HG02840 (cell line): Measurements from ENCODE around the gene CLSTN2.

Experiments
- ATAC-seq: cut with Tn5 transposase; IDR thresholded peaks from one replicate; pipeline ENCODE4 v1.9.1; 2021; ENCODE audit warnings: mild to moderate bottlenecking, moderate library complexity, moderate number of reproducible peaks; ENCODE audit not compliant: unreplicated experiment, low FRiP score

Gene CLSTN2

GRCh38 chr3:140252812-140253656 lies 318.0 kb downstream of the CLSTN2 start:
- ATAC-seq = no peak

DNA sequence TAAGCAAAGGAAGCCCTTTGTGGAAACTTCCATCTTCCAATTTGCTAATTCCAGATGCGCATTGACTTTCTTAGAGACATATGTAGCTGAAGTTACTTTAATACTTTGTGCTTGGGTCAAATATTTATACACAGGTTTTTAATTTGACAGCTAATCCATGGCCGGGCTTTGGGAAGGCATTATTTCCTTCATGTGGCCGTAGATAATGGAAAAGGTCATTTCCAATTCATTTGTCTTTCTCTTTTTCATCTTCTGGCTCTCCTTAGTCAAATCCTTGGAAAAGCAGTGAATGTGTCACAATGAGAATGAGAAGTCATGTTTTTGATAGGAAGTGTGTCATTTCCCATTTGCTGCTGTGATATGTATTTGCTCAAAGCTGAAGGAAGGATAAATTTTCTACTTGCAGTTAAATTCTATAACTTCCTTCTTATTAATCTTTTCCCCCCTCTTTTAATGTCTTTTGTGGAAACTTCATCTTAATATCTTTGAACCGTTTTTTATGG lies 323.3 kb downstream of the CLSTN2 start:
- no peak for ATAC-seq

- ATAC-seq = no peak
These were observed 330.3 kb downstream of the CLSTN2 start for GRCh38 chr3:140265302-140265701.

DNA sequence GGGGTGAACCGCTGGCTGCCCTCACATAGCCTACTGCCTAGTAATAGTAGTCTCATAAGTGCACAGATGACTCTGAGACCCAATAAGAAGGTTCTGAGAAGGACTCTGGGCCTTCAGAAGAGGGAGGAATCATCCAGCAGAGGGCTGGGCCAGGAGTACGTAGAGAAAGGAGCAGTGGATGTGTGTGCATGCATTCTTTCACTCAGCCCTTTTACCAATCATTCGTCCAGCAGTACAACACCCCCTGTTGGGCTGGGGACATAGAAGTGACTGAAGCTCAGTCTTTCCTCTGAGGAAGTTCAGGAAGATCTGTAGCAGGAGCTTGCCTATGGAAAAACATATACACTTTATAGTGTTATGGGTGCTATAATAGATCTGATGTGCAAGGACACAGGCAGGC lies 333.1 kb downstream of the CLSTN2 start:
- no peak for ATAC-seq

DNA sequence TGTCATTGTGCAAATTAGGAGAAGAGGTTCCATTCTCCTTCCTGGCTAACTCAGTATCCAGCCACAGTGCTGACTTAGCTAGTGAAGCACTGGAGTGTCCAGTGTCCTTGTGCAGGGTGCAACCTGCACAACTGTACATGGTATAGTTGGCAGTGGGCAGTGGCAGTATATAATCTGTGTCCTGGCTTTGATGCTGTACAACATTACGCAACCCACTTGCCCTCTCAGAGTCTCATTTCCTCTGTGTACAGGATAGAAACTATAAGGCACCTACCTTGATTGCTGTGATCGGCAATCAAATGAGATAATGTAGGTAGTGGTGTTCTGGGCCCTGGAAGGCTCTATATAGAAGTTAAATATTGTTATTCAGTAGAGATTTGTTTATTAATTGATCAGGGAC lies 333.6 kb downstream of the CLSTN2 start:
- ATAC-seq = no peak

DNA sequence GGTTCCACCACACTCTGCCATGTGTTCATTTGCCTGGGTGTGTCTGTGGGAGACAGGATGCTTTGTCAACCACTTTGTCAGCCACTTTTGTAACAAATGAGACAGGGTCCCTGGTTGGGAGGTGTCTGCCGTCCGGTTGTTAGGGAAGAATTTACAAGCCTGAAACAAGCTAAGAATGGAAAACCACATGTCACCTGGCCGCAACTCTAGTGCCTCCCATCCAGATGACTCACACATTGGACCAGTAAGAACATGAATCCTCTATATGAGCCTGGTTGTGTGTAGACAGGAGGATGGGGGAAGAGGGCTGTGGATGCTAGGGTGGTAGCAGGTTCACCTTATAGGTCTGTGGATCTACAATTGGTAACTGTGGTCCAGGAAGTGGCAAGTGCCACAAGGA lies 335.3 kb downstream of the CLSTN2 start:
- no peak for ATAC-seq

DNA sequence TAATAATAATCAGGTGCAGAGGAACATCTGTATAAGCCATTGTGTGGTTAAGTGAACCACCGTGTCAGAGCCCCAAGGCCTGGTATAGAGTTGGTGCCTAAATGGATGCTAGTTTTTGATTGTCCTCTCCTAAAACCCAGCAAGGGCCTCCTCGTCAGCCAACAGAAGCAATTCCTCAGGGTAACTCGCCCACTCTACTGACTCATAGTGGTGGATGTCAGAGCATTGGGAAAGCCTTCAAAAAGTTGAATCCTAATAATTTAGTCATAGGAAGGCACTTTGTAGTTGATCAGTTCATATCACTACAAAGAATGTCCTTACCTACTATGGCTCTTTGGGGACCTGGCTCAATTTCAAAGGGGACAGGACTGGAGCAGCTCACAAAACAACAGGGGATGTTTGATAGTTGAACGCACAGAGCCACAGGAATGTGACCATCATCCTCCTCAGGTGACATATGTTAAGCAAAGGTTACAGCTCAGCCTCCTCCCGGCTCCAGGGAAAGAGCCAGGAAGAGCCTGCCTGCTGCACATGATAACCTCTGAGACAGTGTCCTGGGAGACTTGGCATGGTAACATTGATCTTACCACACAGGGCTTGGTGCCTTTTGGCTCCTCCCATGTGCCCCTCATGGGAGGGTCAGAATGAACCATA lies 338.7 kb downstream of the CLSTN2 start:
- no peak for ATAC-seq

DNA sequence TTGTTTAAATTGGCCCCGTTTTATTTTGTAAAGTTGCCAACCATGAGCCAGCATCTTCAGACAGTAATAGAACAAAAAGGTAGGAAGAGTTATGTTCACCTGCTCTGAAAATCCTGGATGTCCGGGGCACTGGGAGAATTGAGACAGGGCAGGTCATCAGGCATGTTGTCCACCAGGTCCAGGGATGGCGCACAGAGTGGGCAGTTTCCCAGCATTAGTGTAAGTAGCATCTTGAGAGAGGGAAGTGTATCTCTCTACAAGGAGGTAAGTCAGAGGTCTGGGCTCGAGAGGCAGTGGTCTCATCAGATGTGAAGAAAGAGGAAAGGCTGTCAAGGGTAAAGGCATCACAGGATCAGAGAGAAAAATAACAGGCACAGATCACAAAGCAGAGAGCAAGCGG lies 339.4 kb downstream of the CLSTN2 start:
- ATAC-seq = no peak

GRCh38 chr3:140276703-140277102 lies 341.7 kb downstream of the CLSTN2 start:
- ATAC-seq = no peak

GRCh38 chr3:140277886-140278285 lies 342.9 kb downstream of the CLSTN2 start:
- ATAC-seq = no peak

- ATAC-seq = no peak
These were observed 349.4 kb downstream of the CLSTN2 start for GRCh38 chr3:140284372-140284771.

DNA sequence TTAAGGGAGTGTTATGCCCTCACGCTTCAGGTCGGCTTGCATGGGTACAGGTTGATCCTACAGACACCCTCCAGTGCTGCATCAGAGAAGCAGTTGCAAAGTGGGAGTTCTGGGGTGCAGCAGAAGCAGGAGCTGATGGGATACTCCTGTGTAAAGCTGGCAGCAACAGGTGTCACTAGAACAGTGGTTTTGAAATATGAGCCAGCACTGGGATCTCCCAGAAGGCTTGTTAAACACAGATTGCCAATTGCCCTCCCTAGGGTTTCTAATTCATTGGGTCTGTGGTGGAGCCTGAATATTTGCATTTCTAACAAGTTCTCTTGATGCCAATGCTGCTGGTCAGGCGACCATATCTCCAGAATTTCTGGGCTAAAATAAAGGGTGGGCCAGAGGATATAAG lies 350.4 kb downstream of the CLSTN2 start:
- ATAC-seq = no peak

- no peak for ATAC-seq
These were observed 353.6 kb downstream of the CLSTN2 start for GRCh38 chr3:140288595-140288994.

DNA sequence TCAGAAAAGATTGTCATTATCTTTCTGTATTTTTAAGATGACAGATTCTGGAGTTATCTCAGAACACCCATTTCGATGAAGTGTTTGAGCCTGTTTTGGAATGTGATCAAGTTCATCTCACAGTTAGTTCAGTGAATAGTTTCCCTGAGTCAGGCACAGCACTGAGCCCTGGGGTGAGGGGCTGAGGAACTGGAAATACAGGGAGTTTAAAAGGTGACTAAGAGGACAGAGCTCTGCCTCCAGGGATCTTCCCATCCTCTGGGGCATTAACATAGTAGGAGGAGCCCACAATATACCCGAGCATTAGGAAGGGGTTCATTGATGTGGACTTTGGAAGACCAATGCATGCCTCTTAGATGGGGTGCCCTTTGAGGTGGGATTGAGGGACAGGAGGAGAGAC lies 355.1 kb downstream of the CLSTN2 start:
- ATAC-seq = no peak

- ATAC-seq = no peak
These were observed 357.2 kb downstream of the CLSTN2 start for GRCh38 chr3:140292170-140292569.

DNA sequence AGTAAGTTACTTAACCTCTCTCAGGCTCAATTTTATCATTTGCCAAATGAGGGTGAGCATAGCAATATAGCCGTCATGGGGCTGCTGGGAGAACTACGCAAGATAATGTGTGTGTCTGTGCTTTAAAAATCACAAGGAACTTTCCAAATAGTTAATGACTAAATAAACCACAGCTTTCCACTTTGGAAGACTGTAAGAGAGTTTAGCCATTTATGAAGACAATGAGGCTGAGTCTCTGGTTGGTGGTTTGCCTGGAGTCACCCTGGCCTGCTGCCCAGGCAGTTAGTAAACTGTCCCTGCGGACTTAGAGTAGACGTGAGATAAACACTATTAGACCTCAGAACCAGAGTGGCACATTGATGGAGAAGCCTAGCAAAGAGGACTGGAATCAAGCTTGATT lies 357.7 kb downstream of the CLSTN2 start:
- ATAC-seq = no peak

- ATAC-seq = no peak
These were observed 359.1 kb downstream of the CLSTN2 start for GRCh38 chr3:140294058-140294457.

GRCh38 chr3:140296796-140297352 lies 361.9 kb downstream of the CLSTN2 start:
- no peak for ATAC-seq

DNA sequence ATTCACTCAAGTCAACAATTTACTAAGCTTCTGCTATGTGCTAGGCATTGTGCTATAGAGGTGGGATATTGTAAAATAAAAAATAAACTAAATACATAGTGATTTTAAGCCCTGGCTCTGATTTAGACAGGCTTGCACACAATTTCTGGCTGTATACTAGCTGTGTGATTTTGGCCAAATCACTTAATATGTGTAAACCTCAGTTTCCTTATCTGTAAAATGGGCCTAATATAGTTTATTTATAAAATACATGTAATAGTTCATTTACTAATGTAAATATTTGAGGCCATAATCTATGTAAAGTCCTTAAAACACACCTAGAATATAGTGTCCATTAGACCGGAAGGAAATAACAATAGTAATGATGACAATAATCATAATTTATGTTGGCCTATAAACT lies 363.1 kb downstream of the CLSTN2 start:
- ATAC-seq = no peak

DNA sequence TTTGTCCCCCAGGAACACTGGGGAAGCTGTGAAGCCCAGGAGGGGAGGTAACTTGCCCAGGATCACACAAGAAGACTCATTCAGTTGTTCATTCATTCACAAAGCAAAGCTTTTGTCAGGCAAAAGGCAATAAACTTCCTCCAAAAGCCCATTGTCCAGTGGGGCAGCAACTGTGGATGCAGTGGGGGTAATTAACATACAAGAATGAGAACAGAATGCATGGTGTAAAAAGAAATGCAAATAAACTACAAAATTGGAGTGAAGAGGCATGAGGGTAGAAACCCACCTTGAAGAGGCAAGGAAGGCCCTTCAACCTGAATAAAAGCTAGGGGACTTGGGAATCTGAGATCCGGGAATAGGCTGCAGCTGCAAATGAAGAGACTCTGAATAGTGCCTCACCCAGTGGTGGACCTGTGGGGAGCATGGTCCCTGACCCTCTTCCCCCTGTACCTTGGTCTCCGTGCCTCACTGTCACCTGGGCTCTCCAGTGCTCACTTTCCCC lies 363.6 kb downstream of the CLSTN2 start:
- ATAC-seq = no peak

GRCh38 chr3:140303875-140304274 lies 368.9 kb downstream of the CLSTN2 start:
- ATAC-seq = no peak
